Placental epithelial cell (primary cell): ENCODE results near the gene SSX4B. TPM values are rescaled to one million over a fixed set of nuclear protein-coding genes. Genes with fewer than 3 reads are reported as not detected.

Experiments
- small RNA-seq: library from RNA; depleted of rRNA; stranded (forward); fragments of <200 nt; gene quantifications from one replicate; pipeline ENCODE3, GENCODE V24; 2012
- total RNA-seq: library from RNA; depleted of rRNA; stranded (reverse); fragments of >200 nt; gene quantifications from 2 replicates; pipeline ENCODE4 v1.2.3, GENCODE V29; 2012

Gene SSX4B, protein sequence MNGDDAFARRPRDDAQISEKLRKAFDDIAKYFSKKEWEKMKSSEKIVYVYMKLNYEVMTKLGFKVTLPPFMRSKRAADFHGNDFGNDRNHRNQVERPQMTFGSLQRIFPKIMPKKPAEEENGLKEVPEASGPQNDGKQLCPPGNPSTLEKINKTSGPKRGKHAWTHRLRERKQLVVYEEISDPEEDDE
- not detected in 2 replicates for total RNA-seq

GRCh38 chrX:48411860-48412259, at the start of gene SSX4B:
SSX4B (minus strand) TSS chrX:48411960; CDS start chrX:48411372, 588 bp downstream.

GRCh38 chrX:48383239-48383638, 28.5 kb downstream of the SSX4B start, which contains the start of gene SSX4:
SSX4 (plus strand) TSS chrX:48383539; CDS start chrX:48384054, 515 bp downstream.

GRCh38 chrX:48356315-48357094, 55.3 kb downstream of the SSX4B start, which contains the start of gene SSX3:
SSX3 (minus strand) TSS chrX:48356703; CDS start chrX:48355249, 1,454 bp downstream.

Small RNA genes within 50 kb of the gene (small RNA-seq; reads per million reads assigned to genes)
- gene AL606490.4 (not detected), gene AL606490.7 (not detected)

Other genes starting within 250 kb of the SSX4B start
- gene SSX5, start 215.2 kb downstream of the SSX4B start, total RNA-seq: not detected in 2 replicates
- not detected in 2 replicates for gene SSX1, start 156.6 kb downstream of the SSX4B start, total RNA-seq
- not detected in 2 replicates for gene SSX3, start 55.3 kb downstream of the SSX4B start, total RNA-seq
- not detected in 2 replicates for gene SSX4, start 28.4 kb downstream of the SSX4B start, total RNA-seq
- 36.1 and 65.6 TPM in 2 replicates for gene SLC38A5, start 58.3 kb upstream of the SSX4B start, total RNA-seq
- gene FTSJ1, start 64.2 kb upstream of the SSX4B start, total RNA-seq: 71.8 and 160 TPM in 2 replicates
- 73.0 and 246 TPM in 2 replicates for gene PORCN, start 97.0 kb upstream of the SSX4B start, total RNA-seq
- 87.6 and 210 TPM in 2 replicates for gene EBP, start 109.8 kb upstream of the SSX4B start, total RNA-seq
- 16.1 and 18.7 TPM in 2 replicates for gene TBC1D25, start 127.8 kb upstream of the SSX4B start, total RNA-seq
- gene RBM3, start 162.5 kb upstream of the SSX4B start, total RNA-seq: 204 and 375 TPM in 2 replicates
- gene WDR13, start 185.5 kb upstream of the SSX4B start, total RNA-seq: 159 and 163 TPM in 2 replicates